Femur (tissue), 1 donor: Measurements from ENCODE around the gene RTRAF.

Source experiments
- DNase-seq: peaks from one replicate; pipeline ENCODE4 v3.0.0-alpha.2; 2017

Gene RTRAF

GRCh38 chr14:51989293-51990234, at the start of gene RTRAF:
Gene RTRAF, plus strand, starts transcription at chr14:51989546. Its CDS starts 94 bp downstream, at chr14:51989640.
- DNase-seq: peak; percentile 97

- no peak for DNase-seq
Measured at GRCh38 chr14:51939755-51940301, 49.5 kb upstream of the RTRAF start.

- no peak for DNase-seq
Measured at GRCh38 chr14:51942971-51943370, 46.4 kb upstream of the RTRAF start.

- no peak for DNase-seq
Measured at GRCh38 chr14:51950007-51950406, 39.3 kb upstream of the RTRAF start.

GRCh38 chr14:51951656-51952055, 37.7 kb upstream of the RTRAF start:
- DNase-seq: no peak

DNA sequence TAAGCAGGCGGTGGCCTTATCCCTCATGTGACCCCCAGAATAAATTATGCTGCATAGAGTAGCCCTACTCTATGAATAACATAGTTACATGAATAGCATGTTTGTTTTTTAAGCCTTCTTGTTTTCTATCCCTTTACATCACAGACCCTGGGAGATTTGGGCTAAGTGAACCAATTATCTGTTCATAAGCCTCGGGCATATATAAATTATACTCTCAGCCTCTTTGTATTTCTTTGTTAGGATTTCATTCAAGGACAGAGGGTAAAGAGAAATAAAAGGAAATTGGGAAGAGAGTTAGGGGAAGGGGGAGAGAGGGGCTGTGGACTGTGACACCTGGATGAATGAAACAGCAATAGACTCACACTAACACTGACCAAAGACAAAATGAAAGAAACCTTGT, 35.3 kb upstream of the RTRAF start:
- DNase-seq: no peak

DNA sequence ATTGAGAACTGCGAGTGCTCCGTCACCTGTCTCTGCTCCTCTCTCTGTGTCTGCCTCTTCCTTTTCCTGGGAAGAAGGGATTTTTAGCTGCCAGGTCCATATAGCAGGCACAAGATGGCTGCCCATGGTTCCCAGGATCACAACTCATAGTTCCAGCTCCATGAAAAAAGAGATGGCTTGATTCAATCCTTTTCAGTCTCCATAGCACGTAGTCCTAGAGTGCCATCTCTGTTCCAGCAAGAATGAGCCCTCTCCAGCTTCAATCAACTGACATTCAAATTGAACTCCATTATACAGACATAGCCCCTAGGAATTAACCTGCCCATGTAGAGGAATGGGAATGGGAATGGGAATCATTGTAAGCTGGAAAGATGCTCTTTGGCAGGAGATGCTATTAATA, 34.7 kb upstream of the RTRAF start:
- DNase-seq: no peak

GRCh38 chr14:51957950-51958349, 31.4 kb upstream of the RTRAF start:
- DNase-seq: no peak

DNA sequence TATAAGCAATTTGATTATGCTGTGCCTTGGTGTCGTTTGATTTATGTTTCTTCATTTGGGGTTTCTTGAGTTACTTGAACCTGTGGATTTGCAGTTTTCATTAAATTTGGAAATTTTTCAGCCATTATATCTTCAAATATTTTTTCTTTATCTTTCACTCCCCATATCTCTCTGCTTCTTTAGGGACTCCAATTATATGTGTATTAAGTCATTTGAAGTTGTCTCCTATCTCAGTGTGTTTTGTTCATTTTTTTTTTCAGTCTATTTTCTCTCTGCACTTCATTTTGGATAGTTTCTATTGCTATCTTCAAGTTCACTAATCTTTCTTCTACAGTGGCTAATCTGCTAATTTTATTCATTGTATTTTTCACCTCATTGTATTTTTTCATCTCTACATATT, 29.4 kb upstream of the RTRAF start:
- DNase-seq: no peak

DNA sequence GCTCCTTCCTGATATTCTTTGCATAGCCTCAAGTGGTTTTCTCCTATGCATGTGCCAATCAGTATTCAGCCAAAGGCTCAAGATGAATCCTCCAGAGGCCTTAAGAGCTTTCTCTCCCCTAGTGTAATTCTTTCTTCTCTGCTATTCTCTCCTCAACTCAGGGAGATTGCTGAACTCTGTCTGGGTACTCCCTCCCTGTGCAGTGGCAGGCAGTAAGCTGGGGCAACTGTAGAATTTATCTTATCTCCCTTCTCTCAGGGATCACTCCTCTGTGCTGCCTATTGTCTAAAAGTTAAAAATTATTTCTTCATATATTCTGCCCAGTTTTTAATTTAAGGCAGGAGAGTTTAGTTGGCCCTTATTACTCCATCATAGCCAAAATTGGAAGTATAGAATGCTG, 28.5 kb upstream of the RTRAF start:
- DNase-seq: no peak

- DNase-seq: no peak
Measured at GRCh38 chr14:51962711-51963110, 26.6 kb upstream of the RTRAF start.

DNA sequence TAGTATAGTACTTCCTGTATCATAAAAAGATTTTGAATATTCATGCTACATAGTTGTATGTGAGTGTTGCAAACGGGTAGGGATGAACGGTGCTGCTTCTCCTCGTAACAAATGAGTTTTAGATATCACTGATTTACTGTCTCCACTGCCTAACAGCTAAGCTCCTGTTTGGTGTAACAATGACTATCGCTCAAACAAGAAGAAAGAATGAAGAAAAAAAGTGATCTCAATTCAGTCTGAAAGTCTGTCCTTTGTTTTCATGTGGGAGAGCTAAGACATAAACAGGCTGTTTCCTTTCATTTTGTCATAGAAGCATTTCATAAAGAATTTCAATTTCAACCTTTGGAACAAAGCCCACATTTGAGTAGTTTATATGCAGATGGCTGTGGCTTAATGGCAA, 26.1 kb upstream of the RTRAF start:
- no peak for DNase-seq

DNA sequence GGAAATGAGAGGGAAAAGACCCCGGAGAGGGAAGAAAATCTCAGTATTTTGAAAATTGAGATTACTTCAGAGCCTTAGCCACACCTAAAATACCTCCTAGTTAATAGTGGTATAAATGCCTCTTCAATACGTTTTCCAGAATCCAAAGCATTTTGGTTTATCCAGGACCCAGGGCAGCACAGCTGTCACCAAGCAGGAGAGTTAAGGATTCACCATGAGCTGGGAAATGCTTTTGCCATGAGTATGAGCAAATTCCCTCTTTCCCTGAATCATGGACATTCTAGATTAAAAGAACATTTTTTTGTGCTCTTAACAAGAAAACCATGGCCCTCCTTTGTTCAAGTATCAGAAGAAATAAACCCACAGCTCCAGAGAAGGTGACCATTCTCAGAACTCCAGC, 21.8 kb upstream of the RTRAF start:
- DNase-seq: no peak

GRCh38 chr14:51969852-51970540, 19.4 kb upstream of the RTRAF start:
- no peak for DNase-seq

GRCh38 chr14:51972566-51972965, 16.8 kb upstream of the RTRAF start:
- no peak for DNase-seq

DNA sequence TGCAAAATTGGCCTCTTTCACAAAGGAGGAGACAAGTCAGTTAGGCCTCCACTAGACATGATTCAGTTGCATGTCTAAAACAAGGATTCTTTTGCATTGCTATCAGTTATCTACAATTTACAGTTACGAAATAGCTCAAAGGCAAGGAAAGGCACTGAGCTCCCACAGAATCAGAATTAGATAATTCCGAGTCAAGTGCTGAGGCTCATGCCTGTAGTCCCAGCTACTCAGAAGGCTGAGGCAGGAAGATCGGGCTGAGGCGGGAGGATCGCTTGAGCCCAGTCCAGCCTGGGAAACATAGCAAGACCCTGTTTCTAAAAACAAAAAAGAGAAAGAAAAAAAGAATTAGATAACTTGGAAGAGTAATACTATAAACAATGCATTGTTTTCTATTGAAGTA, 12.3 kb upstream of the RTRAF start:
- no peak for DNase-seq

GRCh38 chr14:51978681-51979085, 10.7 kb upstream of the RTRAF start:
- no peak for DNase-seq

GRCh38 chr14:51979088-51979709, 10.1 kb upstream of the RTRAF start:
- peak; percentile 88 for DNase-seq

DNA sequence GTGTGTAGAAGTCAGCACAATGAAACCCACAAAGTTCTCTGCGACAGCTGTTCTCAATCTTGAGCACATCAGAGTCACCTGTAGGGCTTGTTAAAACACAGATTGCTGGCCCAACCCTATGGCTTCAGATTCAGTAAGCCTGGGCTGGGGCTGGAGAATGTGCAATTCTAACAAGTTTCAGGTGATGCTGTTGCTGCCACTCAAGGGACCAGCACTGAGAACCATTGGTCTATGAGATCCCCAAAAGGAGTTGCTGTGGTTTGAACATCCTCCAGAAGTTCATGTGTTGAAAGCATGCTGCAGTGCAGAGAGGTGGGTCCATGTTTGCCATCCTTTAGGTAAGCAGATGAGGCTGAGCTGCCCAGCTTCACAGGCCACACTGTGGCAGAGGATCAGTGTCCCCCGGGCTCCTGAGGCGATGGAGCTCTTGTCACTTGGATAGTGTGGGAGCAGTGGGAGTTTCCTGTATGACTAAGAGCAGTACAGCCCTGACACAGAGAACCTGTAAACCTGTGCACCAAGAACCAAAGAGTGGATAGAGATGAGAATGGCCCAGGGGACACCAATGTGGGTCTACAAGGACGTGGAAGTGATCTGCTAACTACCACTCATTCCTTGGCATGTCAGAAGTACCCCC, 8.0 kb upstream of the RTRAF start:
- no peak for DNase-seq

DNA sequence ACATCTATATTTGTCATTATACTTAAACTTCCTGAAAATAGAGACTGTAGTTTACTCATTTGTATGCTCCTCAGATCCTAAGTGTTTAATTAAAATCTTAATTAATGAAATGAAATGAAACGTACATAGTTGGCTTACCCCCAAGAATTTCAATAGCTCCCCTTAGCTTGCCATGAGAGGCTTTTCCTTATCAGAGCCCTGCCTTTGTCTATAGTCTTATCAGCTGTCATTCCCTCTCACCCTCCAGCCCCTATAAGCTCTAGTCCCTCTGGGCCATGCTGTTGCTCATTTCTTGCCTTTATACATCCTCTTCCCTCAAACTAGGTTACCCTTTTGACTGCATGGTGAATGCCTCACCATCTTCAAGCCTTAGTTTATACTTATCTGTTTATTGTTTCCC, 1.1 kb upstream of the RTRAF start:
- no peak for DNase-seq

- no peak for DNase-seq
Measured at GRCh38 chr14:51990488-51990887, 1.1 kb downstream of the RTRAF start.

DNA sequence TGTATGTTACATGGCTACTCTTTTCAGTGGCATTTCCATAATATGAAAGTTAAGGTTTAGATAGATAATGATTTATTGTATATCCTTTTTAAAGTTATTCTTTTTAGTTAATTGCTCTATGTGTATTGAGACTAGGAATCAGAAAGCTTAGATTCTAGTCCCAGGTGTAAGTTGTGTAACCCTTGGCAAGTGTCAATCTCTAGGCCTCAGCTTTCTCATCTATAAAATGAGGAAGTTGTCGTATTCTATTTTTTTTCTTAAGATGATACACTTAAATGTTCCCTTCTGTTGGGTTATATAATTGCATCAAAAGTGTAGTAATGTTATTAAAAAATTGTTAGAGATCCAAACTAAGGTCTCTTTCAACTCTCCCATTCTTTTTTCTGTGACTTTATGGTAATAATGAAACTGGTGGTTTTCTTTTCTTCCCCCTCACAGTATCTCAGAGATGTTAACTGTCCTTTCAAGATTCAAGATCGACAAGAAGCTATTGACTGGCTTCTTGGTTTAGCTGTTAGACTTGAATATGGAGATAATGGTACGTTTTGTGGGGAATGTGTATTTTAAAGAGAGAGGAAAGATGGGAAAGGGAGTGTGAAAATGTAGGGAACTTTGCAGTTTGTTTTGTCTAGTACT, 4.1 kb downstream of the RTRAF start:
- no peak for DNase-seq
